NCI-H2171 treated with DMSO at 0.1 percent for 48 hours (cell line): ENCODE data around the gene WASF2.
"Not testable (repeated sequence)": the region's sequence is repeated elsewhere in the genome, so short reads cannot be mapped to it uniquely, and the experiment has no call there.

Experiments used
- DNase-seq: peaks from one replicate; lab custom pipeline; 2025; lab: John Stamatoyannopoulos, UW

The WASF2 gene

GRCh38 chr1:27418326-27419185 lies 71.4 kb downstream of the WASF2 start:
- no peak for DNase-seq

DNA sequence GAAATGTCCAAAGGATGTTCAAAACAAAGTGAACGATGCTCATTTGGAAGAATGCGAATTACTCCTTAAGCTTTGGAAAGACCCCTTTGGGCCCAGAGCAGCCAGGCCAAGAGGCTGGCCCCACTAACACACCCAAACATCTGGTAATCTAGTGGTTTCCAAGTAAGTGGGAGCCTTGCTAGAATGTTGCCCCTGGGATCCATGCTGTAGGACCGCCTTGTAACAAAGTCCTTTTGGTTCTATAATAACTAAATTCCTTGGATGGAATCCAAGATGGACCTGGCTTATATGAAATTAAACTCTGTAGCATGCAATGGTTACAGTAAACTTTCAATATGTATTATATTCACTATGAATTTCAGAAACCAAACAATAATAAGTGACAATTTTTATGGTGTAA lies 72.3 kb downstream of the WASF2 start:
- no peak for DNase-seq

DNA sequence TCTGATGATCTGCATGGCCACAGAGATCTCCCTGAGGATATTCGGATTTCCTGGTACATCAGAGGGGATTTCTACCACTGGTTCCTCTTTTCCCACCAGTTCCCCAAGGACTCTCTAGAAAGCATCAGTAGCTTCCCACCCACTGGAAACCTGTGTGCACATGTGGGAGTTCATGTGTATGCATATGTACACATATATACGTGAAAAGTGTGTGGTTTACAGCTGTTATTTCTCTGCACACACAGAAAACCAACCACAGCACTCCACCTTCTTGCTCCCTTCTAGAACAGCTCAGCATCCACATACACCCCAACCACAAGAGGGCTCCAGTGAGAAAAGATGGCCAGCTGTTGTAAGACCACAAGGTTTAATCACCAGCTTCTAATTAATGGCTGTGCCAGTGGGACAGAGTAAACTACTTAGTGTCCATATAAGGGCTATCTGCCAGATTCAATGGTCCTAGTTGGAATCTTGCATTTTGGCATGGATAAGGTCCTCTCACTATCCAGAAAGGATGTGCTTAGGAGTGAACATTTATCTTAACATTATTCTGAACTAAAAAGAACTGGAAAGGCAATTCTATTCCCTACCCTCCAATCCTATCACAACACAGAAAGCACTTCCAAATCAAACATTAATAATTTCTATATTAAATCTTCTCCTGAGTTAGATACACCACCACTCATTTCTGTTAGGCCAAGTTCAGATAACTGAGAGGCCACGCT lies 73.4 kb downstream of the WASF2 start:
- DNase-seq = peak; percentile 57

DNA sequence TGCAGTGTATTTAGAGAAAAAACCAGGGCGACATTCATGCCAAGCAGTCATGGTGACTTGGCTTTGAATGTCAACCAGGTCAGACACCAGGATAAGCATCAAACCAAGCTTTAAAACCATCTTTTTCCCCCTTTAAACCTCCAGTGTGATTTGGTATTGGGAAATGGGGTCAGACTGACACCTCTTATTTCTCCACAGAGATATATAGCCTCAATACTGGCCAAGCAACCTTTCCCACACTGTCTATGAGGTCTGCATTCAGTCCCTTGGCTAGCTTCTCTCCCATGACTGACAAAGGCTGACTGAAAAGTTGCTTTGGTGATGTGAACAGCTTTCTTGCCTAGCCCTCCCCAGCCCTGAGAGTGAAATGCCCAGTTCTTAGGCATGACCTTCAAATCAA lies 75.9 kb downstream of the WASF2 start:
- no peak for DNase-seq

- DNase-seq = no peak
Observed at GRCh38 chr1:27413004-27413403, 77.0 kb downstream of the WASF2 start.

- no peak for DNase-seq
Observed at GRCh38 chr1:27412502-27412901, 77.5 kb downstream of the WASF2 start.

- no peak for DNase-seq
Observed at GRCh38 chr1:27410709-27411108, 79.3 kb downstream of the WASF2 start.

- no peak for DNase-seq
Observed at GRCh38 chr1:27409669-27410068, 80.3 kb downstream of the WASF2 start.

GRCh38 chr1:27408151-27408550 lies 81.8 kb downstream of the WASF2 start:
- DNase-seq = no peak

DNA sequence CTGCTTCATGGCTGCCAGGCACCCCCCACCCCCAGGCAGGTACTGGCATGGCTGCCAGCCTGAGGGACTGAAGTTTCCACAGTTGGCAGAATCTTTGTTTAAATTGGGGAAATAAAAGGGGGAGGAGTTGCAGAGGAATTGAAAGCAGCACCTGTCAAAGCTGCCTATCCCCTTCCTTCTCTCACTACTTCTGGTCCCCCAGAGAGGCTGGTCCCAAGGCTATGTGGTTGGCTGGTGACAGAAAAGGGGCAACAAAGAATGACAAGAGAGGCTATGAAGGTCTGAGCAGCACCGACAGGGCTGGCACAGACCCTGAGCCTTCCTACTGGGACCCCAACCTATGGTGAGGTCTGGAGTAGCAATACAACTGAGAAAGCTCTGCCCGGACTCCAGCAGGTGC lies 83.2 kb downstream of the WASF2 start:
- not testable (repeated sequence) for DNase-seq

DNA sequence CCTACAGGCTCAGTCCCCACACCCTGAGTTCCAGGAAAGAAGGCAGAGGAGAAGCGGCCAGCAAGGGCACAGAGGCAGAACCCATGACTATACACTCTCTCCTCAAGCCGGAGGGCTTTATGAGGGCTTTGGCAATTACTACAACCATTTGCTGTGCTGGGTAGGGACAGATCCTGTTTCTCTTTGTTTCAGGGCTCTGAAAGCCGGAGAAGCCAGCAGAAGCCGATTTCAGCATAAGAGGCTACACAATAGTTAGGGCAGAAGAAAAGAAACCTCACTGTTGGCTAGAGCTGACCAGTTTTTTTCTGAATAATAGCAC lies 83.6 kb downstream of the WASF2 start:
- no peak for DNase-seq

GRCh38 chr1:27405598-27406361 lies 84.2 kb downstream of the WASF2 start:
- DNase-seq = not testable (repeated sequence)

- DNase-seq = no peak
Observed at GRCh38 chr1:27405074-27405473, 84.9 kb downstream of the WASF2 start.

DNA sequence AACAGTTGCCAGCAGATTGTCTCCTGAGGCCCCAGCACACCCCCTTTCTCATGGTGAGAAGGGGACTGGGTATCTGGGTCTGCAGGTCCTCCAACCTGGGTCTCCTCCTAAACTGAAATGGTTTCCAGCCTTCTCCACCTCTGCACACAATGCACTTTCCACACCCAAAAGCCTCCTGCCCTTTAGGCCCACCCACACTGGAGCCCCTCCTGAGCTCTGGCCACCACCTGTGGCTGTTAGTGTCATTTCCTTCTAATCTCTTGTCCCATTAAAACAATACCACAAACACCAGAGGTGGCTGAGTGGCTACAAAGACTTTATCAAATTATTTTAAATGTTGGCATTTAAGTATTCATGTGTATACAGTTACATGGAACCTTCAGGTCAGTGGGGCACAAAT lies 86.0 kb downstream of the WASF2 start:
- DNase-seq = no peak

DNA sequence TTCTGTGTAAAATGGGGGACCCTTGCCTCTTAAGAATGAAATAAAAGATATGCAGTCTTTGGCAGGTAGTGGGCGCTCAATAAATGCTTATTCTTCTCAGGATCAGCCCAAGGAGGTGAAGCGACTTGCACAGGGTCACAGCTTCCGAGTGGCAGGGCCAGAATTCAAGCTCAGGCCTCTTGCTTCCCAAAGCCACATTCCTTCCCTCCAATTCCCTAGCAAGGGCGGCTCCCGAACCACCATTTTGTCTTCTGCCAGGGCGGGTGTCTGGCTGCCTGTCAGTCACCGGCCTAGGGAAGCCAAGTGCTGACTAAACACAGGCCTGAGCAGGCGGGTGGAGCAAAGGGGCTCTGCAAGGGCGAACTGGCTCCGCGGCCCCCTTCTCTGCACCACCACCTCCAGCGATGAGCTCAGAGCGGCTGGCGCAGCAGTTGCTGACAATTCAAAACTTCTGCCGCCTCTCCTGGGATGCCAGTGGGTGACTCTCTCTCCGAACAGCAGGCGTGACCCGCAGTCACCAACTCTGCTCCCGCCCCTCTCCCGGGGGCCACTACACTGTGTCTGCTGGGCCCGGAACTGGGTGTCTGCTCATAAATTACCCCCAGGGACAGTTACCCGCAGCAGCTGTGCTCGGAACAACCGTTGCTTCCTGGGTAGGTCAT lies 86.8 kb downstream of the WASF2 start:
- DNase-seq = no peak

GRCh38 chr1:27402349-27402754 lies 87.6 kb downstream of the WASF2 start:
- no peak for DNase-seq

DNA sequence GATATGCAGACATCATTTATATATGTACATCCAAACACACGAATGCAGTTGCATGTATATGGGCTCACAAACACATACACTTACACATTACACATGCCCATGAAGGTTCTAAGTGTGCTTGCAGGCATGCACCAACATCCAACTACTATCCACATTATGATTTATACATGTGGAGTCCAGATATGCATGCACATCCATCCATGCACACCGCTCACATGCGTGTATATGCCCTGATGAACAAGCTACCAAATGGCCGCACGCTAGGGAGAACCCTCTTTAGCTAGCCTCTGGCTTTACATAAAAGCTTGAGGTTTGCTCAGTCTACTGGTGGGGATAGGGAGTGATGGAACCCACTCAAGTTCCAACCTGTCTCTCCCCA lies 89.0 kb downstream of the WASF2 start:
- no peak for DNase-seq

- DNase-seq = peak; percentile 18
Observed at GRCh38 chr1:27400082-27400962, 89.6 kb downstream of the WASF2 start.

- DNase-seq = no peak
Observed at GRCh38 chr1:27399251-27400025, 90.5 kb downstream of the WASF2 start.

- no peak for DNase-seq
Observed at GRCh38 chr1:27398405-27399149, 91.4 kb downstream of the WASF2 start.
